NCI-H510A treated with DMSO at 0.1 percent for 48 hours (cell line): ENCODE measurements around the gene SNCAIP.
"Not testable (repeated sequence)": the region's sequence is repeated elsewhere in the genome, so short reads cannot be mapped to it uniquely, and the experiment has no call there.

Experiments used
- DNase-seq: peaks from one replicate; lab custom pipeline; 2025; lab: John Stamatoyannopoulos, UW

SNCAIP gene

DNA sequence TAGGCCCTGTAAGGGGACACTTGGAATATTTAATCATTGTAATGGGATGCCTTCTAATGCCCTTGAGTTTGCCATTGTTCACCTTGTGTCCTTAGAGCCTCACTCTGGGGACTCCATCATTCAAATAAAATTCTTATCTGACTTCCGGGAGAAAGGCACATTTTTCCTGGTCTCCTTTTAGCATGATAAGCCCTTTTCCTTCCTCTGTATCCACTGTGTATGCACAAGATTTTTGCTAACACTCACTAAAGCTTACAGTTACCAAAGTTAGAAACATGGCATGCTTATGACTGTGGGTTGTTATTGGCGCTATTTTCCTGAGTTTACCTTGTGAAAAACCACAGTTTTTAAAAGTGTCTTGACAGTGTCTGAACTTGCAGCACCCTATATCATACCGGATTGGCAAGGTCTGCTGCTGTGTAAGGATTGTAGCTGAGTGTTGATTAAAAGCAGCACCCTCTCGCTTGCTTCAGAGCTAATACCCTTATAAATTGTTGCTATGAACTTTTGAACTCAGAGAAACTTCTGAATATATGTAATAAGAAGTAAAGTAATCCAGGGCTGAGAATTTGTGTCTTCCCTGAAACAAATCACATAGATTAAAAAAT is 46.4 kb downstream of the SNCAIP start:
- DNase-seq: no peak

GRCh38 chr5:122362361-122362760 is 50.3 kb downstream of the SNCAIP start:
- DNase-seq: no peak

DNA sequence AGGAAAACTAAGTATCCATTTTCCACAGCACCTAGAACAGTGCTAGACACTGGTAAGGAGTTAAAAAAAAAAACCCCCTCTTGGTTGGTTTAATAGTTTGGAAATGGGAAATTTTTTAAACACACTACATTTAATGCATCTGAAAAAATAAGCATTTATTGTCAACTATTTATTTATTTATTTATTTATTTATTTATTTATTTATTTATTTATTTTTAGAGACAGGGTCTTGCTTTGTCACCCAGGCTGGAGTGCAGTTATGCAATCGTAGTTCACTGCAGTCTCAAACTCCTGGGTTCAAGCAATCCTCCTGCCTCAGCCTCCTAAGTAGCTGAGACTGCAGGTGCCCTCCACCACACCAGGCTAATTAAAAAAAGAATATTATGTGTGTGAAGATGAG is 51.6 kb downstream of the SNCAIP start:
- no peak for DNase-seq

- DNase-seq: no peak
These were observed 54.5 kb downstream of the SNCAIP start for GRCh38 chr5:122366501-122366900.

DNA sequence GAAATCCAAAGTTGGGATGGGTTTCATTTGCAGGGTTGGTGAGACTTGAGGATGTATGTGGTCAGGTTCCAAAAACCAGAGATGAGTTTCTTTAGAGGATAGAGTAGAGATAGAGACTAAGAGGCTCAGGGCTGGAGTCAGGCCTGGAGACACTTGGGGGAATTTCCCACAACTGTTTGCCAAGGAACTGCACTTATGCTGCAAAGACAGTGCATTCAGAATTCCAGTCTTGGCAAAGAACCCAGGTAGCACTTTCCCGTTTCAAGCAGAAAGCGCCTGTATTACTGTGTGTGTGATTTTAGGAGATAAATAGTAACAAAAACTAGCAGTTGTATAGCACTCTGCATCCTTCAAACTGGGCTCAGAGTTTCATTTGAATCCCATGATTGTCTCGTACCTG is 55.4 kb downstream of the SNCAIP start:
- no peak for DNase-seq

- no peak for DNase-seq
These were observed 56.6 kb downstream of the SNCAIP start for GRCh38 chr5:122368510-122369251.

GRCh38 chr5:122369253-122369815 is 57.3 kb downstream of the SNCAIP start:
- no peak for DNase-seq

DNA sequence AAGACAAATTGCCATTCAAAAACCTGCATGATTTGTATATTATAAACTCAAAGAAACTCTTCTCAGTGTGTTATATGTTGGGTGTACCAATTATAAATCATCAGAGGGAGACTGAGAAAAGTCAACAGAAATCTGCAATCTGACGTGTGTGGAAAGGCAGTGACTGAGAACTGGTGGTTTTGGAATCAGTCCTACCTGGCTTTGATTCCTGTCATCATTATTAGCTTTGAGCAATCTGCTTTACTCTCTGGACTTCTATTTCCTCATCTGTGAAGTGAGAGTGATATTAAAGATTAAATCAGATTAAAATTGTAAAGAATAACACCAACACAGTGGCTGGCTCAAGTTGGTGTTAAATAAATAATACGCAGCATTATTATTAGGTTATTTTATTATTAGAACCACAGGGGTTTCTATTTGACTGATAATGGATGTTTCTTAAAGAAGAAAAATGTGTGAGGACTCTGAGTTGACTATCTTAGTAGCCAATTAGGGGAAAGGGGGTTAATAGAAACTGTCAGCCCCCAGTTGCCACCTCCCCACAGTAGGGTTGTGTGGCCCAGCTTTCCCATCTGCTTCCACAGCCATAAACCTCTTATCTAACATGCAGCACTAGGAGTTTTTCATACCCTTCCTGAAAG is 59.6 kb downstream of the SNCAIP start:
- DNase-seq: no peak

GRCh38 chr5:122374110-122374509 is 62.1 kb downstream of the SNCAIP start:
- DNase-seq: no peak

GRCh38 chr5:122375801-122376200 is 63.8 kb downstream of the SNCAIP start:
- no peak for DNase-seq

DNA sequence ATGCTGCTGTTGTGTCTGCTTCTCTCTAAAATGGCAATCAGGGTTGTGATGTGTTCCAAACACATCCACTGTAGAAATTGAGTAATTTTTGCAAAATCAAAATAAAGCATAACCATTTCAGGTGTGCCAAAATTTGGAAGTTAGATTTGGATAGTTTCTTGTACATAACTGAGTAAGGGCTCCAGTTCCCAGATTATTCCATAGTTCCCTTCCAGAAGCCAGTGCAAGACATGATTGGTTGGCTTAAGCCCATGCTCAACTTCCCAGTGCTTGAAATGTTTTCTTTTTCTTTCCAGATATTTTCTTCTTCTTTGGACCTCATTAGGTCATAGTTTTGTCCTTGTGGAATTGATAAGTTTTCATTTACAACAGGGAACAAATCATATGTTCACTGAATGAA is 64.2 kb downstream of the SNCAIP start:
- no peak for DNase-seq

DNA sequence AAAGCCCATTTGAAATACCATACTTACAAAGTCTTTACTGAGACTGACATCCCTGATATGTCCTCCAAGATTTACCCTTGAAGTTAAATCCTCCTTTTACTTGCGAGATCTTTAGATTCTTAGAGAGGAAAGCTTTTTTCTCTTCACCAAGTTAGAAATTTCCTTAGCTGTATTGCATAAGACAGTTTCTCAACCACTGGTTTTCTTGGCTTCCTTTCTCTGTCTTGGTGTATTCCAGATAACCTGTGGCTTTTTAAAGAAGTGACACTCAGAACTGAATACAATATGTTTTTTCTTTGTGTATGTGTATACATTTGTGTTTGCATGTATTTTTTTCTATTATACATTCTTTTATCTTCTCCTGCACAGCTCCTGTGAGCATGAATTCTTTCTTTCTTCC is 65.0 kb downstream of the SNCAIP start:
- no peak for DNase-seq

- not testable (repeated sequence) for DNase-seq
These were observed 70.9 kb downstream of the SNCAIP start for GRCh38 chr5:122382938-122383337.

GRCh38 chr5:122384739-122385235 is 72.8 kb downstream of the SNCAIP start:
- no peak for DNase-seq

DNA sequence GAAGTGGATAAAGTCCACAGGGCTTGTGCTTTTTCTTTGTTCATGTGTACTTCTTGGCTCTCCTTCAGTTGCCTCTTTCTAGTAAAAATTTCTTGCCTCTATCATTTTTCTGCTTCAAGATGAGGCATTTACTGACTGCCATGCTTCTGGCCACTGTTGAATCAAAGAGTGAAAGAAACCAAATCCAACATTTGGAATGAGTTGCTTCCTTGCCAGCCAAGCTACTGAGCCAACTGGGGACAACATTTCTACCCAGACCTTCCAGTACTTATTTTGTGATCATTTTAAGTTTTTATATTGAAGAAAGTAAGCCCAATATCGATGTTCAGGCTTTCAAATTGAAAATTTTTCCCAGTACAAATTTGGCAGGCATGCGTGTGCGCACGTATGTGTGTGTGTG is 73.2 kb downstream of the SNCAIP start:
- no peak for DNase-seq

- no peak for DNase-seq
These were observed 73.8 kb downstream of the SNCAIP start for GRCh38 chr5:122385808-122386207.

DNA sequence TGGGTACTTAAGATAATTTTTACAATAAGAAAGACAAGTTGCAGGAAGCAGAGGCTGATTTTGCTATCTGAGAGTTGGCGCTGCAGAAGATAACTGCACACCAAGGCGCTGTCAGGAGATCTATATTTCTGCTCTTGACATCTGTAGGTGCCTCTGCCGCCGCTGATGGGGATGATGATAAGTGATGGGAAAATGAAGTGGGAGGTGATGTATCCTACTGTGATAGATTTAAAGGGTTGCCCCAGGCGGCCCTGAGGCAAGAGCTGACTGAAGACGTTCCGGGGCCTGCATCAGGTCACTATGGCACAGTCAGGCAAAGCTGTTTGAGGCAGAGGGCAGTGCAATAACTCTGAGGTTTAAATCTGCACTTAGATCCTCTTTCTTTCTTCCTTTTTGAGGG is 78.1 kb downstream of the SNCAIP start:
- no peak for DNase-seq

GRCh38 chr5:122390694-122391093 is 78.7 kb downstream of the SNCAIP start:
- no peak for DNase-seq

DNA sequence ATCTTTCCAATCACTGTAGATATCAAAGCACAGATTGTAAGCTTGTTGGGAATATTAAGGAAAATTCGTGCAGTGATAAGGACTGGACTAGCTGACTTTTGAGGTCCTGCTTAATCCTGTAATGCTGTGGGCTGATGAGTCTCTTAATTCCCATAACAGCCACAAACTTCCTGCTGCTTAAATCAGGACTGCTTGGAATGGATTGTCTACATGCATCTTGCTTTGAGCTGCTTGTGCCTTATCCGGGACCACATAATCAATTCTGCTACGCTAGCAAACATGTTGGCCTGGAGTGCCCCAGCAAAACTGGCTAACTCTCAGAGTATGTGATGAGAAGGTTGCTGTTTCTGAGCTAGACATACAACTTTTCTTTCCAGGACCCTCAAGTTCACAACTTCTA is 79.6 kb downstream of the SNCAIP start:
- DNase-seq: no peak

DNA sequence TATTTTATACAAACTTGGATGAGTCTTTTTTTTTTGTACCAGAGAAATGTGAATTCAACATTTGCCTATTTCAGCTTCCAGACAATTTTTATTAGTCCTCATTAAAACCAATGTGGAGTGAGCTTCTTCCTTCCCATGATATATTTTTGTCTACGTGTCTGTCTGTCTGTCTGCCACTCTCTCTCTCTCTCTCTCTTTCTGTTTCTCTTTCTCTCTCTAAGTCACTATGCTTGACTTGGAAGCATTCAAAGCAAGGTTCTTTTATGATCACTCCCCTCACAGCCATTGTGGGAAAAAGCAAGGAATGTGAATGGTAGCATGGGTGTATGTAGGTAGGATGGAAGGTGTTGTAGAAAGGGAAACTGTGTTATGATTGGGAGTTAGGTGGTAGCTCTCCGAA is 80.2 kb downstream of the SNCAIP start:
- no peak for DNase-seq

GRCh38 chr5:122392824-122393223 is 80.8 kb downstream of the SNCAIP start:
- DNase-seq: peak; percentile 2

GRCh38 chr5:122394284-122394930 is 82.4 kb downstream of the SNCAIP start:
- no peak for DNase-seq
